HG02943 (cell line): ENCODE data around the gene ATP5PB.
A peak's percentile ranks its signal among the peaks of the same experiment; 100 is the strongest.

Experiments used
- ATAC-seq: cut with Tn5 transposase; IDR thresholded peaks from one replicate; pipeline ENCODE4 v1.9.1; 2021; ENCODE audit warnings: mild to moderate bottlenecking, low read depth, moderate library complexity; ENCODE audit not compliant: unreplicated experiment

Gene ATP5PB

DNA sequence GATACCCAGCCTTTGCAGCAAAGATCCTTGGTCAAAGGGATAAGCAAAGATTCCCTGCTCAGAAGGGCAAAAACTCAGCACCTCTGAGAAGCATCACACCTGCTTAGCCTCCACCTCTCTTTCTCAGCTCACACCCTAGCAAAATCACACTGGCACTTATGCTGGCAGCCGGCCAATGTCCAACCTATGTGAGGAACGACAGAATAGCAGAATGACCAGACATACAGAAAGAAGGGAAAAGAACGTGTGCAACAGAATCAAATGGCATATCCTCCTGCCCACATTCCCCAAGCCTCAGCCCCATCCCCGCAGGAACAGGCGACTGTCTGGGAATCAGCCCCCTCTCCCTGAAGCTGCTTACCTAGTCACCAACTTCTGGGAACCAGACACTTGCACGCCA, 54.8 kb downstream of the ATP5PB start:
- ATAC-seq: no peak

DNA sequence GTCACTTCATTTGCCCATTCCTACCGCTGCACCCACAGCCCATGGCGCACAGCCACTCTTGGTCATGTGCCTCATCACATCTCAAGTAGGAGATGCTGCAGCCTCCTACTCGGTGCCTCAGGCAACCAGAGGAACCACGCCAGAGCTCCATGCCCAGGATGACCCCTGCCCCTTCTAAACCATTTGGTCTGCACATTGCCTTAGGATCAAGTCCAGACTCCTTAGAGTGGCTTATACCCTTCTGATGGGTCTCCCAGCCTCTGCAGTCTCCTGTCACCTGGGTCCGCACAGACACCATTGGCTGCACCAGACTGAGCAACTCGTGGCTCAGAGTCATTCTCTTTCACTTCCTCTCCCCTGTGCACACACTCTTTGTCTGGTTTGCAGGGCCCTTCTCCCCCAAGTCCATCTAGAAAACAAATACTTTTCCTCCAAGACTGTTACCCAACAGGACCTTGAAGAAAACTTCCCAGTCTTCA, 56.4 kb downstream of the ATP5PB start:
- peak; percentile 49 for ATAC-seq

DNA sequence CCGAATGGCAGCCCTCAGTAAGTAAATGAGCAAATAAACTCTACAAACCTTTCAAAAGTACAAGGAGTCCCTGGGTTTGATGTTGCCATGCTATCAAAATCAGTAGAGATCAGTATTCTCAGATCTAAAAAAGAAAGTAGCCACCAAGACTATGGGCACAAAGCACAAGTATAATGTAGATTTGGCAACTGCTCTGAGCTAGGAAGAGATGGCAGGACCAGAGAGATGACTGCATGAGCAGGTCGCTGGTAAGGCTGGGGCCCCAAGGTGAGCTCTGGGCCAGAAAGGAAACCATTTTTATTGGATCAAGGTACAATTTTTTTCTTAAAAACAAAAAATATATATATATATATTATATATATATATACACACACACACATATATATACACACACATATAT, 57.3 kb downstream of the ATP5PB start:
- ATAC-seq: no peak

DNA sequence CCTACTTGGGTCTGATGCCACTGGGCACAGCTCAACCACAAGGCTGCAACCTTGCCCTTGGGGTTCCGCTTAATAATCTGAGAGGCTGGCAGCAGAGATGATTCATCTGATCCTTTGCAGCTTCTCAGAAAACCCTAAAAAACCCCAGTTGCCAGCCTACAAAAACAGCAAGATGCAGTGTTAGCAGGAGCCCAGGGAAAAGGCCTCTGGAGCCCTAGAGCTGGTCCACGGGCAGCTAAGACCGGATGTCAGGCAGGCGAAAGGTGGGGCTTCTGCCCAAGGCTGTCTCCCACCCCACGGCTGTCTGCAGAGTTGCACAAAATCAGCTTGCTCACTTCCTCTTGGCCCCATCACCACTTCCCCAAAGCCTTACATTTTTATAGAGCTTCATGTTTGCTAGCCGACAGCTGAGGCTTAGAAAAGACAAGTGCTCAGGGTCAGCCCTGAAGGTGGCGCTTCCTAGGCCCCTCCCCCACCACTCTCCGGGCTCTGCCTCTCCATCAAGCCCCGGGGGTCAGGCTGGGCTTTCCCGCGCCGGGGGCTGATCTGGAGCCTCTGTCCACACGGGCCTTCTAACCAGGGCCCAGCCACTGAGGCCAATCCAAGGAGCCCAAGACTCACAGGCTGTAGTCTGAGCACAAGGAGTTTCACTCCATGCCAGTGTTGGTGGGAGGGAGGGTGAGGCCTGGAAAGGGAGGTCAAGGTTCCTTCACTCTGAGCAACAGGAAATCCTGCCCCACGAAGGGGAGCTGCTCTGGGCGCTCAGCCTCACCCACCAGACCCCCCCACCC, 58.3 kb downstream of the ATP5PB start:
- ATAC-seq: peak; percentile 48

- ATAC-seq: no peak
Measured at GRCh38 chr1:111509997-111510375, 60.7 kb downstream of the ATP5PB start.

DNA sequence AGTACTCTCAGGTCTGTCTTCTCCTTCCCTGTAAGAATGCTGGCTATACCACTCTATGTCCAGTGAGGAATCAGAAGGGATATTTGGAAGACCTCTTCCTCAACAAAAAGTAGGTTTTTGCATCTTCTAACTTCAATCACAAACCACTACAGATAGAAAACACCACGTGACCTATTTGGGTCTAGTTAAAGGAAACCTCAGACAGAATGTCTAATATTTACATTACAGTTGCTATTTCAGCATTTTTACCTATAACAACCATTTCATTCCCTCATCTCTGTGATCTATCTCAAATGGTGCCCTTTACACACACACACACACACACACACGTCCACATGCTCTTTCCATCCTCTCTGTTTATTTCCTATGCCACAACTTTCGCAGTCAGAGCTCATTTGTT, 62.1 kb downstream of the ATP5PB start:
- ATAC-seq: no peak
